MM.1S (cell line): Measurements from ENCODE around the gene MAFB.

Source experiments
- DNase-seq: peaks from one replicate; pipeline ENCODE4 v3.0.0-alpha.2; 2015
- H2AFZ ChIP-seq: fragments of 300-600 bp; sonication (generic); 2 replicates; pipeline ENCODE4 v1.6.0; 2016; ENCODE audit warnings: antibody characterized with exemption, low read length
- H3F3A ChIP-seq: fragments of 300-600 bp; sonication (generic); 2 replicates; pipeline ENCODE4 v1.6.1; 2016; ENCODE audit warnings: mild to moderate bottlenecking, antibody characterized with exemption, low read length, moderate library complexity, mixed read lengths; ENCODE audit not compliant: insufficient read depth
- H3K27ac ChIP-seq: fragments of 300-600 bp; sonication (generic); 2 replicates; pipeline ENCODE4 v1.5.1; 2016; ENCODE audit warnings: mild to moderate bottlenecking, low read length
- H3K27me3 ChIP-seq: fragments of 300-600 bp; sonication (generic); replicated peaks from 2 replicates; pipeline ENCODE4 v1.6.0; 2016; ENCODE audit warnings: low read length; ENCODE audit not compliant: insufficient read depth
- H3K36me3 ChIP-seq: fragments of 300-600 bp; sonication (generic); replicated peaks from 2 replicates; pipeline ENCODE4 v1.6.1; 2016; ENCODE audit warnings: mild to moderate bottlenecking, low read length, mixed read lengths; ENCODE audit not compliant: insufficient read depth
- H3K4me1 ChIP-seq: fragments of 300-600 bp; sonication (generic); 2 replicates; pipeline ENCODE4 v1.6.1; 2016; ENCODE audit warnings: low read length, mixed read lengths
- H3K4me2 ChIP-seq: fragments of 300-600 bp; sonication (generic); 2 replicates; pipeline ENCODE4 v1.6.0; 2016; ENCODE audit warnings: low read depth, low read length
- H3K4me3 ChIP-seq: fragments of 300-600 bp; sonication (generic); 2 replicates; pipeline ENCODE4 v1.5.1; 2016; ENCODE audit warnings: low read length, mixed read lengths
- H3K79me2 ChIP-seq: fragments of 300-600 bp; sonication (generic); 2 replicates; pipeline ENCODE4 v1.6.1; 2016; ENCODE audit warnings: mixed run types, low read length, mixed read lengths
- H3K9ac ChIP-seq: fragments of 300-600 bp; sonication (generic); 2 replicates; pipeline ENCODE4 v1.6.1; 2016; ENCODE audit warnings: low read length, mixed read lengths
- H3K9me2 ChIP-seq: fragments of 300-600 bp; sonication (generic); replicated peaks from 2 replicates; pipeline ENCODE4 v1.6.1; 2016; ENCODE audit warnings: mild to moderate bottlenecking, low read length, mixed read lengths; ENCODE audit not compliant: insufficient read depth
- H3K9me3 ChIP-seq: fragments of 300-600 bp; sonication (generic); replicated peaks from 2 replicates; pipeline ENCODE4 v1.6.1; 2016; ENCODE audit warnings: mild to moderate bottlenecking, low read length, mixed read lengths; ENCODE audit not compliant: insufficient read depth
- H4K20me1 ChIP-seq: fragments of 300-600 bp; sonication (generic); 2 replicates; pipeline ENCODE4 v1.6.1; 2016; ENCODE audit warnings: mild to moderate bottlenecking, low read length, moderate library complexity, mixed read lengths; ENCODE audit not compliant: insufficient read depth
- EZH2 ChIP-seq: fragments of 300-600 bp; sonication (generic); optimal IDR thresholded peaks from 2 replicates; pipeline ENCODE3; 2017; ENCODE audit warnings: low read depth, mild to moderate bottlenecking, antibody characterized with exemption, low read length, mixed read lengths
- EZH2phosphoT487 ChIP-seq: fragments of 300-600 bp; sonication (generic); IDR thresholded peaks from 2 replicates; pipeline ENCODE4 v1.6.1; 2018; ENCODE audit warnings: antibody characterized with exemption, low read length
- TF ChIP-seq, protein P1 (sequence below): fragments of 300-600 bp; sonication (generic); IDR thresholded peaks from 2 replicates; pipeline ENCODE4 v1.5.1; 2016; ENCODE audit warnings: antibody characterized with exemption, low read length, mixed read lengths

The MAFB gene

DNA sequence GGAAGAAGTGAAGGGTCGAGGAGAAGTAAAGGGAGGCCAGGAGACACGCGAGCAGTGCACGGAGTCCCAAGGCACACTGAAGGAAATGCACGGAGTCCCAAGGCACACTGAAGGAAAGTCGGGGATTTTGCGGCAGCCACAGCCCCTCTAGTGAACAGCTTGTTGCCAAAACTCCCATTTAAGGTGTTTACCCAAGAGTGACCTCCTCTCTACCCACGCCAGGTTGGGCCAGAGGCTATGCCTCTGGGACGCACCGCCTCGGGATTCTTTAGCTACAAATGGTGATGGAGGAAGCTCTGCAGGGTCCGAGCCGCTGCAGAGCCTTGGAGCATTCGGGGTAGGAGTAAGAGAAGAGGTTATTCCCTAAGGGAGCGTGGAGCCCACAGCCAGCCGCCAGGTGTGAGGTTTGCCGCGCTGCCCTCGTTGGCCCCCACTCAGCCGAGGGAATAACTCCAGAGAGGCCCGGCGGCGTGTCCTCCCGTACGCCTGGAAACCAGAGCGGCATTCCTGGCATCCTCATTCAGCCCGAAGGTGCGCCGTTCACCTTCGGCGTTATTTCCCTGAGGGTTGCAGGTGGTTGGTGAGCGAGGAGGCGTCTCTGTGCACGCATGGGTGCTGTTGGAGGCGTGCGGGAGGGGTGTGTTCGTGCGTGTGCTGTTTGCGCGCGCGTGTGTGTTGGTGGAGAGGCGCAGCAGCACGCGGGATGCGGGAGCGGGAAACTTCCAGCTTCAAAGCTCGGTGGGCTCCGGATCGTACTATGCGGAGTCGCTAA is 3.4 kb upstream of the MAFB start:
- Histone ChIP-seq H3K27ac (no peak overlapping the region), H3K79me2 (no peaks in the 10 kb centered on the region), H3K27me3 (peaks cover 35% of the 10 kb centered on the region), H3F3A (peaks cover 6% of the 10 kb centered on the region; the same call in 1 of the 2 replicates), H2AFZ (no peak overlapping the region), H4K20me1 (no peaks in the 10 kb centered on the region), H3K4me3 (no peak overlapping the region), H3K9ac (no peak overlapping the region), H3K4me2 (no peak overlapping the region), H3K9me3 (no peaks in the 10 kb centered on the region), H3K4me1 (peaks cover 5% of the 10 kb centered on the region; the same call in 1 of the 2 replicates), H3K9me2 (no peaks in the 10 kb centered on the region), H3K36me3 (no peaks in the 10 kb centered on the region)
- TF ChIP-seq EZH2 (peak; percentile 55), EZH2phosphoT487 (peak; percentile 64; the same call in 1 of the 2 replicates)
- TF ChIP-seq, protein P1, sequence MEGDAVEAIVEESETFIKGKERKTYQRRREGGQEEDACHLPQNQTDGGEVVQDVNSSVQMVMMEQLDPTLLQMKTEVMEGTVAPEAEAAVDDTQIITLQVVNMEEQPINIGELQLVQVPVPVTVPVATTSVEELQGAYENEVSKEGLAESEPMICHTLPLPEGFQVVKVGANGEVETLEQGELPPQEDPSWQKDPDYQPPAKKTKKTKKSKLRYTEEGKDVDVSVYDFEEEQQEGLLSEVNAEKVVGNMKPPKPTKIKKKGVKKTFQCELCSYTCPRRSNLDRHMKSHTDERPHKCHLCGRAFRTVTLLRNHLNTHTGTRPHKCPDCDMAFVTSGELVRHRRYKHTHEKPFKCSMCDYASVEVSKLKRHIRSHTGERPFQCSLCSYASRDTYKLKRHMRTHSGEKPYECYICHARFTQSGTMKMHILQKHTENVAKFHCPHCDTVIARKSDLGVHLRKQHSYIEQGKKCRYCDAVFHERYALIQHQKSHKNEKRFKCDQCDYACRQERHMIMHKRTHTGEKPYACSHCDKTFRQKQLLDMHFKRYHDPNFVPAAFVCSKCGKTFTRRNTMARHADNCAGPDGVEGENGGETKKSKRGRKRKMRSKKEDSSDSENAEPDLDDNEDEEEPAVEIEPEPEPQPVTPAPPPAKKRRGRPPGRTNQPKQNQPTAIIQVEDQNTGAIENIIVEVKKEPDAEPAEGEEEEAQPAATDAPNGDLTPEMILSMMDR: no peak
- DNase-seq: no peak

DNA sequence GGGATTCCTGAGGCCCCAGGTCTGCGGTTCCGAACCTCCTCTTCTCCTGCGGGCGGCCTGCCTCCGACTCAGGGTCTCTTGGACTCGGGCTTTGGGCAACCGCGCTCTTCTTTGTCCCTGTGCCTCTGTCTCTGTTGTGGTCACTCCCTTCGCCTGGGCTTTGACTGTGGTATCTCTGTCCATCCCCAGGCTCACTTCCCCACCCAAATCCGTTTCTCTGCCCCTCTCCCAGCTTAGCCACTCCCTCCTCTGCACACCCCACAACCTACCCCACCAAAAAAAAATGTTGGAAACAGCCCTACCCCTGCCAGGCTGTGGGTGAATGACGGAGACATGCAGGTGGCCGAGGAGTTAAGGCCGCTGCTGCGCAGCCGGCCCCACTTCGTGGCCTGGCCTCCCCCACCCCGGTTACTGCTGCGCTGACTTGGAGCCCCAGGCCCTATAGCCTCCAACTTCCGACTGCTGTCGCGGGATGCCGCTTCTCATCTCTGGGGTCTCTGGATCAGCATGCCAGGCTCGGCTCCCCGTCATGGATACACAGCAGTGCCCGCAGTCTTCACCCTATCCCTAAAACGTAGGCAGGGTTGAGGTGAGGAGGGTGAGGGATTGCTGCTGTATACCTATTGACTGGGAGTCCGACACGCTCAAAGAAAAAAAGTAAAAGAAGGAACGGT is 2.7 kb upstream of the MAFB start:
- Histone ChIP-seq H3K36me3 (no peaks in the 10 kb centered on the region), H4K20me1 (no peaks in the 10 kb centered on the region), H3K4me1 (peaks cover 5% of the 10 kb centered on the region; the same call in 1 of the 2 replicates), H3F3A (peaks cover 6% of the 10 kb centered on the region; the same call in 1 of the 2 replicates), H3K4me2 (no peak overlapping the region), H3K4me3 (no peak overlapping the region), H3K9ac (no peak overlapping the region), H3K27ac (no peak overlapping the region), H3K9me3 (no peaks in the 10 kb centered on the region), H3K9me2 (no peaks in the 10 kb centered on the region), H3K27me3 (peaks cover 42% of the 10 kb centered on the region), H3K79me2 (no peaks in the 10 kb centered on the region), H2AFZ (no peak overlapping the region)
- TF ChIP-seq EZH2 (no peak), EZH2phosphoT487 (no peak)
- TF ChIP-seq, protein P1: no peak
- DNase-seq: no peak

DNA sequence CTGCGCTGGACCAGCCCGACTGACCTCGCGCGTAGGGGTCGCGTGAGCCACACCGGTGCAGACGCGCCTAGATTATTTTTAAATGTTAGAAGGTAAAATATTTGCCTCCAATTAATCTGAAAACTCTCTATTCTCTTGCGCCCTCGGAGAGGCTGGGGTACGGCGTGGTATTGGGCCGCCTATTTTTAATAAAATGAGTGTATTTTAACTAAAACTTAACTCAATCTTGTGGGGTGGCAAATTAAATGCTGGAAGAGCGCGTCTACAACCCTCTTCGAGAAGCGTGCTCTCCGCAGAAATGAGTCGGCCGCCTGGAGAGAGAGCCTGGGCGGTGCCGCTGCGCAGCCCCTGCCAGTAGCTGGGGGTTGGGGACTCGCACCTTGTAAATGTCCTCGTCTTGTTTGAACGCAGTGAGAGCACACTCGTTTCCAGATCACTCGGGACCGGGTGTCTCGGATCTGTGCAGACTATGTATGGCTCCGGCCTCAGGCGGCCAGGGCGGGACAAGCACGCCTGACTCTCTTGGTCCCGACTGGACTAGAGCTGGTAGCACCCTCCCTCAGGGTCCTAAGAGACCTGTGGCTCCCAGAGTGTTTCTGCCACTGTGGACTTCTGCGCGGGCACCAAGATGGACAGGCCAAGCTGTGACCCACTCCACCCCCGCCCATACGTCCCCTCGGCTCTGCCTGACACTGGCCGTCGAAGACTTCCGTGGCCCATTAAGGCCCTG is 2.0 kb upstream of the MAFB start:
- Histone ChIP-seq H3K27ac (no peak overlapping the region), H3K4me3 (no peak overlapping the region), H3K9me2 (no peaks in the 10 kb centered on the region), H3K36me3 (no peaks in the 10 kb centered on the region), H3K9me3 (no peaks in the 10 kb centered on the region), H3K4me2 (0 out of 2 replicates have a peak overlapping the region, but pooled peaks have one; percentile 95), H2AFZ (no peak overlapping the region), H3K27me3 (peaks cover 47% of the 10 kb centered on the region), H4K20me1 (no peaks in the 10 kb centered on the region), H3K4me1 (peaks cover 5% of the 10 kb centered on the region; the same call in 1 of the 2 replicates), H3F3A (peaks cover 6% of the 10 kb centered on the region; the same call in 1 of the 2 replicates), H3K79me2 (no peaks in the 10 kb centered on the region), H3K9ac (no peak overlapping the region)
- TF ChIP-seq, protein P1: no peak
- TF ChIP-seq EZH2phosphoT487 (no peak), EZH2 (no peak)
- DNase-seq: no peak
